Measurements from ENCODE around the gene RAVER2. TPM values are rescaled to one million over a fixed set of nuclear protein-coding genes. Genes with fewer than 3 reads are reported as not detected.

The RAVER2 gene
- total RNA-seq, 8 experiments from 2014 or later, result 6.4 to 16.9 (median 11.3) TPM

DNA sequence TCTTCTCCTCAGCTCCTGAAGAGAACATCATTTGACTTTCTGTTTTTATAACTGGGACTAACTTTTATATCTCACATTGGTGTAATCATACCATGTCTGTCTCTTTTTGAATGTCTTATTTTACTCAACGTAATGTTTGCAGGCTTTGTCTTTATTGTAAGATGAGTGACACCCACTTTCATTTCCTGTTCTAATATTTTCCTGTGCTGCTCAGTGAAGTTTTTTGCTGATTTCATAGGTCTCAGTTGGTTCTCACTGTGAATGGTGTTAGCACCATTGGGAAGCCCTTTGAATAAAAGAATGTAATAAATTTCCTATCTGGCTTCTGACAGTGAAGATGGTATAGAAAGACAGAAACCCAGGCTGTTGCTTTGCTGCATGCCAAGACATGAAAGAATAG lies 84.0 kb downstream of the RAVER2 start:
- WGBS, 10 experiments, result 78 to 100% (median 100%) methylated on average over 1 of the region's 1 CpG
- ATAC-seq (replicated peaks in 6 of 8), result no peak
- in situ Hi-C loops (cut with MboI; ENCODE audit: low pct_unique_long_range_greater_than_20kb in 2 of 9, low sequenced_read_pairs in 9 of 9, unreplicated experiment in 9 of 9), result loop anchor here in 5 of 9 experiments (10.0 to 25.0 kb wide), 2 partner anchors 564 to 567 kb away; no protein-coding TSS in a partner anchor
- Histone ChIP-seq H3K27ac (no peak overlapping the region), H3K4me1 (replicated peaks in 1 of 2) (peaks cover 7 to 9% of the 10 kb centered on the region in 2 donors), H3K4me3 (no peak overlapping the region)

DNA sequence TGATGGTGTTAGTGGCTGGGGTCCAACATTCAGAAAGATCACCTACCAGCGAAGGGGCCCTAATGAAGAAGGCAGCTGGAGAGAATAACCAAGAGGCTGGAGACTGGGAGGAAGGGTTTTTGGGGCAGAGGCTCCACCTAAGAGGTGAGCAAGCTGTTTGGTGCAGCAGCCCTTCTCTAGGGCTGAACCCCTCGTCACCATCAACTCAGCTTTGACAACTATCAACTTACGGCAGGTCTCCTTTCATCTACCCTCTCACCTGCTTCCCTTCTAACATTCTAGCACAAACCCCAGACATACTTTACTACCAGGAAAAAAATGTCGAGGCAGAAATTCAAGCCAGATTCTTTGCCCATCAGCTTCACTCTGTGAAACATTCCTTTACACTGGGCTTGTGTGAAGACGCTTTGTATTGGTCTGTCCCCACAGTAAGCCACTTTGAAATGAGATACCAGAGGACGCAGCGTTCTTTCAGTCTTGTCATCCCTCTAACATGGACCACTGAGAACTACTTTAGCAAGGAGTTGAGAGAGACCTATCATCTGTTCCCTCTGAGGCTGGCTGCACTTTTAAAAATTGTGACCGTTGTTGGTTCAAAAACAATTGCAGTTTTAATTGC lies 84.6 kb downstream of the RAVER2 start:
- in situ Hi-C loops (cut with MboI; ENCODE audit: low pct_unique_long_range_greater_than_20kb in 2 of 9, low sequenced_read_pairs in 9 of 9, unreplicated experiment in 9 of 9), result loop anchor here in 5 of 9 experiments (10.0 to 25.0 kb wide), 2 partner anchors 565 to 567 kb away; no protein-coding TSS in a partner anchor
- WGBS, 10 experiments, result 0 to 100% (median 79%) methylated on average over 1 to 8 of the region's 8 CpGs
- no peak overlapping the region for H3K27ac ChIP-seq
- H3K4me3 ChIP-seq, result no peak overlapping the region
- peaks cover 5 to 6% of the 10 kb centered on the region in 2 donors for H3K4me1 ChIP-seq (replicated peaks in 1 of 2)
- peak in 4 of 8 experiments; percentile 7 to 38 (median 12) for ATAC-seq (replicated peaks in 6 of 8)

DNA sequence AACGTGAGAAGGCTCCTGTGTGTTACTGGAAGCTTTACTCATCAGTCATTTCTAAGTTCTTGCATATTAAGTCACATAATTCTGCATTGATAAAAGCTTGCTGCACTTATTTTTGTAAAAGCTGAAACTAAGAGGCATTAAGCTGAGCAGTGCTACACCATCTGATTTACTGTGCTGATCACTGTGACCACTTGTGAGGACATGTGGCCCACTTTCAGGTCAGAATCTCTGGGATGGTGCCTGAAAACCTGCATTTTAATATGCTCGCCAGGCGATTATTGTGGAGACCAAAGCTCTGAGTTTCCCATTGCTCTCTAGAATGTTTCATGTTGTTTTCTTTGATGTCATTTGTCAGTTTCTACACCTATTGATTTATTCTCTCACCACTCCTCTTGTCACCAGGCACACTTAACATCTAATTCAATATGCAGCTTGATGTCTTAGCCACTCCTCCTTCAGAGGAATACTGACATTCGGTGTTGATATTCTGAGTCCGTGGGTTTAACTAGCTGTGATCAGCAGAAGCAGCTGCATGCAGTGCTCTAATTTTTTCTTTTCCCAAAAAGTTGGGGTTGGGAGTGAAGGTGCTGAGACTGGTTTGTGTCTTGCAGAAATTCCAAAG lies 85.3 kb downstream of the RAVER2 start:
- in situ Hi-C loops (cut with MboI; ENCODE audit: low pct_unique_long_range_greater_than_20kb in 2 of 9, low sequenced_read_pairs in 9 of 9, unreplicated experiment in 9 of 9), result loop anchor here in 4 of 9 experiments (25.0 kb wide), 1 partner anchor 568 kb away; no protein-coding TSS in a partner anchor
- no peak overlapping the region for H3K4me3 ChIP-seq
- ATAC-seq (replicated peaks in 6 of 8), result peak in 7 of 8 experiments; percentile 36 to 70 (median 51)
- H3K4me1 ChIP-seq (replicated peaks in 1 of 2), result peaks cover 5 to 6% of the 10 kb centered on the region in 2 donors
- 0 to 80% (median 49%) methylated on average over 1 to 5 of the region's 5 CpGs; no CpG with 5 or more reads in 1 of the 10 experiments for WGBS, 10 experiments
- no peak overlapping the region for H3K27ac ChIP-seq

- Histone ChIP-seq H3K4me3 (no peak overlapping the region), H3K27ac (no peak overlapping the region), H3K4me1 (replicated peaks in 1 of 2) (peaks cover 5 to 6% of the 10 kb centered on the region in 2 donors)
- ATAC-seq (replicated peaks in 6 of 8), result peak in 3 of 8 experiments; percentile 46 to 80 (median 77)
- in situ Hi-C loops (cut with MboI; ENCODE audit: low pct_unique_long_range_greater_than_20kb in 2 of 9, low sequenced_read_pairs in 9 of 9, unreplicated experiment in 9 of 9), result loop anchor here in 4 of 9 experiments (25.0 kb wide), 1 partner anchor 572 kb away; no protein-coding TSS in a partner anchor
These were observed 89.9 kb downstream of the RAVER2 start for GRCh38 chr1:64834734-64835133.

DNA sequence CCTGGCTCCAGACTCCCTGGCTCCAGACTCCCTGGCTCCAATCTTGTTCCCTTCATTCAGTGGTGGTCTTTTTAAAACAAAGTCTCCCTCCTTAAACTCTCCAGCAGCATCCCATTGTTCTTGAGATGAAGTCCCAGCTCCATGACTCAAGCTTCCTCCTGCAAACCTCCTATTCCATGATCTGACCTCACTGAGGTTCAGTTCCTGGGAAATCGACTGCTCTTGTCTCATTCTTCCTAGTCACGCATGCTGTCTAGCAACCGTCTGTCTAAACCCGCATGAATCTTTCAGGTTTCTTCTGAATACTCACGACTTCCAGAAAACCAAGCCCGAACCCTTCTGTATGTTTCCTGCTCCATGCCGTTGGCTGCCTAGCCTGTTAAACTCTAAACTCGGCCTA lies 91.9 kb downstream of the RAVER2 start:
- H3K27ac ChIP-seq, result no peak overlapping the region
- no peaks in the 10 kb centered on the region for H3K4me1 ChIP-seq (replicated peaks in 1 of 2)
- in situ Hi-C loops (cut with MboI; ENCODE audit: low pct_unique_long_range_greater_than_20kb in 2 of 9, low sequenced_read_pairs in 9 of 9, unreplicated experiment in 9 of 9), result loop anchor here in 4 of 9 experiments (25.0 kb wide), 1 partner anchor 575 kb away; no protein-coding TSS in a partner anchor
- WGBS, 10 experiments, result 76 to 100% (median 93%) methylated on average over 1 to 8 of the region's 8 CpGs; no CpG with 5 or more reads in 2 of the 10 experiments
- H3K4me3 ChIP-seq, result no peak overlapping the region
- no peak for ATAC-seq (replicated peaks in 6 of 8)

GRCh38 chr1:64838486-64838885 lies 93.6 kb downstream of the RAVER2 start:
- ATAC-seq (replicated peaks in 6 of 8), result no peak
- no peaks in the 10 kb centered on the region for H3K4me1 ChIP-seq (replicated peaks in 1 of 2)
- no peak overlapping the region for H3K27ac ChIP-seq
- in situ Hi-C loops (cut with MboI; ENCODE audit: low pct_unique_long_range_greater_than_20kb in 2 of 9, low sequenced_read_pairs in 9 of 9, unreplicated experiment in 9 of 9), result loop anchor here in 4 of 9 experiments (25.0 kb wide), 1 partner anchor 576 kb away; no protein-coding TSS in a partner anchor
- H3K4me3 ChIP-seq, result no peak overlapping the region
- WGBS, 10 experiments, result 44 to 100% (median 91%) methylated on average over 1 to 6 of the region's 7 CpGs; no CpG with 5 or more reads in 2 of the 10 experiments

GRCh38 chr1:64839261-64839660 lies 94.4 kb downstream of the RAVER2 start:
- WGBS, 10 experiments, result 76 to 100% (median 94%) methylated on average over 1 to 5 of the region's 5 CpGs; no CpG with 5 or more reads in 1 of the 10 experiments
- Histone ChIP-seq H3K27ac (no peak overlapping the region), H3K4me1 (replicated peaks in 1 of 2) (no peaks in the 10 kb centered on the region), H3K4me3 (no peak overlapping the region)
- in situ Hi-C loops (cut with MboI; ENCODE audit: low pct_unique_long_range_greater_than_20kb in 2 of 9, low sequenced_read_pairs in 9 of 9, unreplicated experiment in 9 of 9), result loop anchor here in 4 of 9 experiments (25.0 kb wide), 1 partner anchor 577 kb away; no protein-coding TSS in a partner anchor
- ATAC-seq (replicated peaks in 6 of 8), result no peak

DNA sequence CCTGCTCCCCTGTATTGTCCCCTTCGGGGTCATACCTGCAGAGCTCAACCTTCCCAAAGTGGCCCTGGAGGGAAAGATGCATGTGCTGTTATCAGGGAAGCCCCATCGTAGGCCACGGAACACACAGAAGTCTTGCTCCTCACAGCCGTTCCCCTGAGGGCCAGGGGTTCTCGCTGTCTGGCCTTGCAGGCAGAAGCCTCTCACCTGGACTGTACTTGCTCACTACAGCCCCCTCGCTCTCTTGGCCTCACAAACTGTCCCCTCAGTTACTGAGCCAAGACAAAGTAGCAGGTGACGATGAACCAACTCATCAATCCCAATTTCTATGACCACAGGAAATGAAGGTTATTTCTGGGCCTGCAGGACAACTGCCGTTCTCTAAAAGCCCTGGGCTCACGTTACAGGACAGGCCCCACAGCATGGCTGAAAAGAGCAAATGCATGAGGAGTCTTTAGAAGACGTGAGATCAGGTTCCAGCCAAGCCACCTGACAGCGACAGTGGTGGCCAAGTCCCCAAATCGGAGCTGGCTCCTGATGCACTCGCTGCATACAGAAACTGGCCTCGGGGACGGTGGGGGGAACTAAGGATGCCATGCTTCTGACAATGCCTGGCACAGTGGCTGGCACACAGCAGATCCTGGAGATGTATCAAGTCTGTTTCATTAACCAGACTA lies 95.0 kb downstream of the RAVER2 start:
- H3K27ac ChIP-seq, result no peak overlapping the region
- in situ Hi-C loops (cut with MboI; ENCODE audit: low pct_unique_long_range_greater_than_20kb in 2 of 9, low sequenced_read_pairs in 9 of 9, unreplicated experiment in 9 of 9), result loop anchor here in 4 of 9 experiments (25.0 kb wide), 1 partner anchor 578 kb away; no protein-coding TSS in a partner anchor
- no peak for ATAC-seq (replicated peaks in 6 of 8)
- 76 to 100% (median 94%) methylated on average over 1 to 11 of the region's 15 CpGs; no CpG with 5 or more reads in 1 of the 10 experiments for WGBS, 10 experiments
- no peaks in the 10 kb centered on the region for H3K4me1 ChIP-seq (replicated peaks in 1 of 2)
- no peak overlapping the region for H3K4me3 ChIP-seq

DNA sequence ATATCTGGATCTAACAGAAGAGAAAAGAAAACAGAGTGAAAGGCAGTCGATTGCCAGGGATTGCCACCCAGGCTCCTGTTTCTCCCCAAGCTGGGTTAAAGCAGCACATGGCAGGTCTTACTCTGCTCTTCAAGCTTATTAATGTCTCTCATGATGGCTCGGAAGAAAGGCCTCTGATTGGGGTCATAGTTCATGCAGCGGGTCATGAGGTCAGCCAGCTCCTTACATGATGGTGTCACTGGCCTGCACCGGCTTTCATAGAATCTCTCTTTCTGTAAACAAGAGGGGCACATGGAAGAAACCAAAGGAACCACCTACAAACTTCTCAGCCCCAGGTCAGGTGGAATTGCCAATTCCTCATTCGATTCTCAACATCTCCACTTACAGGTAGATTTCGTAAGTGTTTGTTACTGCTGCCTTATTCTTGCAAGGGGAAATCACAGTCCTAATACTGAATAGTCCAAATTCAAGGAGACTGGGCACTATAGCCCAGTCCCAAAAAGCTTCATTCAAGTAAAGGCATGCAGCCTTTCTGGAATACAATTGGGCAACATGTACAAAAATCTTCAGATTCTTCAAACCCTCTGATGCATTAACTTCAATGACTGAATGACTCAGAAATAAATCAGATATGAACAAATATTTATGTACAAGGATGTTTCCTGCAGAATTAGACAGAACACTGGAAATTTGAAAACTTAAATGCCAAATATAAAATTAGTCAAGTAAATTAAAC lies 96.6 kb downstream of the RAVER2 start:
- Histone ChIP-seq H3K27ac (no peak overlapping the region), H3K4me3 (no peak overlapping the region), H3K4me1 (replicated peaks in 1 of 2) (no peaks in the 10 kb centered on the region)
- in situ Hi-C loops (cut with MboI; ENCODE audit: low pct_unique_long_range_greater_than_20kb in 2 of 9, low sequenced_read_pairs in 9 of 9, unreplicated experiment in 9 of 9), result loop anchor here in 4 of 9 experiments (25.0 kb wide), 1 partner anchor 579 kb away; no protein-coding TSS in a partner anchor
- WGBS, 10 experiments, result 20 to 80% (median 61%) methylated on average over 1 to 6 of the region's 6 CpGs; no CpG with 5 or more reads in 1 of the 10 experiments
- no peak for ATAC-seq (replicated peaks in 6 of 8)

- Histone ChIP-seq H3K4me3 (no peak overlapping the region), H3K27ac (no peak overlapping the region), H3K4me1 (replicated peaks in 1 of 2) (no peaks in the 10 kb centered on the region)
- no peak for ATAC-seq (replicated peaks in 6 of 8)
- in situ Hi-C loops (cut with MboI; ENCODE audit: low pct_unique_long_range_greater_than_20kb in 2 of 9, low sequenced_read_pairs in 9 of 9, unreplicated experiment in 9 of 9), result loop anchor here in 4 of 9 experiments (25.0 kb wide), 1 partner anchor 580 kb away; no protein-coding TSS in a partner anchor
- WGBS, 10 experiments, result 42 to 100% (median 75%) methylated on average over 1 to 2 of the region's 2 CpGs; no CpG with 5 or more reads in 4 of the 10 experiments
These were observed 97.3 kb downstream of the RAVER2 start for GRCh38 chr1:64842224-64842623.

DNA sequence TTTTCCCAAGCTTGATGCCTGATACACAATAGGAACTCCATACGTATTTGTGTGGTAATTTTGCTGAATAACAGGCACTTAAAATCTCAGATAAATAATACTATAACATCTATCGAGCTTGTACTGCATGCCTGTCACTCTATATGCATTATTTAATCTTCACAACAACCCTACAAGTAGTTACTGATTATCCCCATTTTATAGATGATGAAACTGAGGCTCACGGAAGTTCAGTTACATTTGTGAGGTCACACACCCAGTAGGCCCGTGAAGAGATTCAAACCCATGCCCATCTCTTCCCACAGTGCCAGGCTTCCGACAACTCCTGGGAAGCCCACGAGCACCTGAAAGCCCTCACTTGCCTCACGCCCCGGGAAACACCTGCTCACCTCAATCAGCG lies 98.8 kb downstream of the RAVER2 start:
- no peak overlapping the region for H3K4me3 ChIP-seq
- H3K27ac ChIP-seq, result no peak overlapping the region
- H3K4me1 ChIP-seq (replicated peaks in 1 of 2), result peaks cover 0 to 4% of the 10 kb centered on the region in 2 donors
- no peak for ATAC-seq (replicated peaks in 6 of 8)
- WGBS, 10 experiments, result 80 to 100% (median 90%) methylated on average over 1 to 9 of the region's 9 CpGs; no CpG with 5 or more reads in 1 of the 10 experiments
- in situ Hi-C loops (cut with MboI; ENCODE audit: low pct_unique_long_range_greater_than_20kb in 2 of 9, low sequenced_read_pairs in 9 of 9, unreplicated experiment in 9 of 9), result loop anchor here in 4 of 9 experiments (25.0 kb wide), 1 partner anchor 581 kb away; no protein-coding TSS in a partner anchor

DNA sequence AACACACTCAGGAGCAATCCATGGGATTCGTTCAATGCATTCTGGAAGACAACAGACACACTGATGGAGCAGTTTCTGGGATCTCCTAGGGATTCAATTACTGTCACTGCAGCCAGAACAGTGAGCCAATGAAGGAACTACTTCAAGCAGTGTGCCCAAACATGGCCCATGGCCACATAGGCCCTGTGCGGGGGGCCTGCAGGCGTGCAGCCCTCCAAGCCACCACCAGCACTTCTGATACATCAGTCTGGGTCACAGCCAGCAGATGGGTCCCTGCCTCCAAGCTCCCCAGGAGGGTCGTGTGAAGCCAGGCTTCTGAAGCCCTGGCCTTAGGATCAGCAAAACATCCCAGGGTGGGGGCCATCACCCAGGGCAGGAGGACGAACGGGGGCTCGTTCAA lies 99.3 kb downstream of the RAVER2 start:
- H3K27ac ChIP-seq, result no peak overlapping the region
- ATAC-seq (replicated peaks in 6 of 8), result no peak
- H3K4me1 ChIP-seq (replicated peaks in 1 of 2), result peaks cover 4 to 9% of the 10 kb centered on the region in 2 donors
- in situ Hi-C loops (cut with MboI; ENCODE audit: low pct_unique_long_range_greater_than_20kb in 2 of 9, low sequenced_read_pairs in 9 of 9, unreplicated experiment in 9 of 9), result loop anchor here in 4 of 9 experiments (25.0 kb wide), 1 partner anchor 582 kb away; no protein-coding TSS in a partner anchor
- H3K4me3 ChIP-seq, result no peak overlapping the region
- WGBS, 10 experiments, result 82 to 100% (median 93%) methylated on average over 2 to 7 of the region's 7 CpGs; no CpG with 5 or more reads in 5 of the 10 experiments
